ENCODE data around the gene ISYNA1.

DNA sequence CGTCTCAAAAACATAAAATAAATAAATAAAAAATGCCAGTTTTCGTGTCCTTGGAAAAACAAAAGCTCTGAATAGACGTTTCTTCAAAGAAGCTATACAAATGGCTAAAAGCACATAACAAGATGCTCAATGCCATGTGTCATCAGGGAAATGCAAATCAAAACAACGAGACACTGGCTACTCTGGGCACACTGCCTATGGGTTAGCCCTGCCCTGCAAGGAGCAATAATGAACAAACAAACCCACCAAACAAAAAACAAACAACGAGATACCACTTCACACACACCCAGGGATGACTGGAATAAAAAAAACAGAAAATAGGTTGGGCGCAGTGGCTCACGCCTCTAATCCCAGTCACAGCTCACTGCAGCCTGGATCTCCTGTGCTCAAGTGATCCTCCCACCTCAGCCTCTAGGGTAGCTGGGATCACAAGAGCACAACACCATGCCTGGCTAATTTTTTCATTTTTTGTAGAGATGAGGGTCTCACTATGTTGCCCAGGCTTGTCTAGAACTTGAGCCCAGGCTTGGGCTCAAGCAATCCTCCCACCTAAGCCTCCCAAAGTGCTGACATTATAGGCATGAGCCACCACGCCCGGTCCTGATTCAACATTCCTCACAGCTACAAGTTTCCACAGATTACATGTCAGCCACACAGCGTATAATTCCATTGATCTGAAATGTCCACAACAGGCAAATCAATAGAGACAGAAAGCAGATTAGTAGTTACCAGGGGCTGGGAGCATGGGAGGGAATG lies 15.5 kb upstream of the ISYNA1 start:
- TF ChIP-seq BHLHE40 (IDR thresholded peaks at IDR 0.05; ENCODE audit: borderline replicate concordance) (no peak), FOXA1 (IDR thresholded peaks at IDR 0.05) (no peak), FOXM1 (IDR thresholded peaks at IDR 0.05; ENCODE audit: borderline replicate concordance) (no peak), SP1 (IDR thresholded peaks at IDR 0.05) (no peak), ARNT (IDR thresholded peaks at IDR 0.05) (no peak), ZNF384 (IDR thresholded peaks at IDR 0.05) (no peak)
